ENCODE results near the gene PEF1.

PEF1 gene, protein sequence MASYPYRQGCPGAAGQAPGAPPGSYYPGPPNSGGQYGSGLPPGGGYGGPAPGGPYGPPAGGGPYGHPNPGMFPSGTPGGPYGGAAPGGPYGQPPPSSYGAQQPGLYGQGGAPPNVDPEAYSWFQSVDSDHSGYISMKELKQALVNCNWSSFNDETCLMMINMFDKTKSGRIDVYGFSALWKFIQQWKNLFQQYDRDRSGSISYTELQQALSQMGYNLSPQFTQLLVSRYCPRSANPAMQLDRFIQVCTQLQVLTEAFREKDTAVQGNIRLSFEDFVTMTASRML

DNA sequence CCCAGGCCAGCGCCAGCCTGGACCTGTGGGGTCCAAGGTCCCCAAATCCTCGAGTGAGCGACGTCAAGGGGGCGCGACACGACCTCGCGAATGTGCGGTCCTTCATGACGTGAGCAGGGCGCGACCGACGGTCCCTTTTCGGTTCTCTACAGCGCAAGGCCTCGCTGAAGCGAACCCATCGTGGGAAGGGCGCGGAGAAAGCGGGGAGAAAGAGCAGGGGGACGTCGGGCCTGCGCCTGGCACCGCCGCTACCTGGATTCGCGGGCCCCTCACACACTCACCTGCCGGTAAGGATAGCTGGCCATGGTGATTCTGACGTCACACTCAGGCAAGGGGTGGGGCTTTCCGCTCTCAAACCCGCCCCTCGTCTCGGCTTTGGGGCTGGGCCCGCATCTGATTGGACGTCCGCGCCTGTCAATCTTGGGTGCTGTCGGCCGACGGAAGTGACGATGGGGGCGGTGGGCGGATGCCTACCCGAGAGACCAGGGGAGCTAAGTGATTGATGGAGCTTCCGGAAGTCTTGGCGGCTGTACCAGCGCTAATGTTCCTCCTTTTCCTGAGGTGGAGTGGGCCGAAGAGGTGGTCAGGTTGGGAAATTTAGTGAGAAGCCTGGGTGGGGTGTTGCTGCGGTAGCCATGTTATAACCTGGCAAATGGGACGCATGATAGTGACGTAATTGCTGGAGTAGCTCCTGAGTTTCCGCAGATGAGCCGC is at the start of gene PEF1:
Gene PEF1, minus strand, starts transcription at position 317 of the 714 bp plus-strand sequence. Its CDS starts 12 bp downstream, at position 305.
- peak; percentile 99 for DNase-seq

DNA sequence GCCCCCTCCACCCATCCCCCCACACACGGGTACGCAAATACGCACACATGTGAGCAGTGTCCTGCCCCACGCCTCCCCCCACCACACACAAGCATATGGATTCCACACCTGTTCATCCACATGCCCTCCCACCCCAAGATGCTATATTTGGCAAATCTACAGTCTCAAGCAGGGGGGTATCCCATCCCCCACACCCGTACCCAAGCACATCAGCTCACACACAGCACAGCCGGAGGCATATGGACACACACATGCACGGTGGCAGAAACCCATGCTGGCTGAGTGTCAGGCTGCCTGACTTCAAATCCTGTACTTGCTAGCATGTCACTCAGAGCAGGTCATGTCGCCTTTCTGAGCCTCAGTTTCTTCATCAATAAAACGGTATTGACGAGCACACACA is 48.6 kb upstream of the PEF1 start:
- DNase-seq: no peak

DNA sequence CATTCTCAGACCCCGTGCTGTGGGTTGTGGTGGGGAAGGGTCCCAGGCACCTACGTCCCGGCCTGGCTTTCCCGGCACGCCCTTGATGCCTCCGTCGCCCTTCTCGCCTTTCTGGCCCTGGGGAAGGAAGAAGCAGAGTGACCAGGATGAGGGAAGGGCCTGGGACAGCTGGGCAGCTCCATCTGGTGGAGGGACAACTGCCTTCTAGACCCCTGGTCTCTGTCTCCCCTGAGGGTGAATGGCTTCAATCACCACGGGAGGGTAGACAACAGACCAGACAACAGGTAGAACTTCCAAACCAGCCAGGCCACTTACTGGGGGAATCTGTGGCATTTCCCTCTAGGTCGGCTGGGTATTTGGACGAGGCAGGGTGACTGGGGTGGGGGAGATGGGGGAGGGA is 47.3 kb upstream of the PEF1 start:
- DNase-seq: no peak

DNA sequence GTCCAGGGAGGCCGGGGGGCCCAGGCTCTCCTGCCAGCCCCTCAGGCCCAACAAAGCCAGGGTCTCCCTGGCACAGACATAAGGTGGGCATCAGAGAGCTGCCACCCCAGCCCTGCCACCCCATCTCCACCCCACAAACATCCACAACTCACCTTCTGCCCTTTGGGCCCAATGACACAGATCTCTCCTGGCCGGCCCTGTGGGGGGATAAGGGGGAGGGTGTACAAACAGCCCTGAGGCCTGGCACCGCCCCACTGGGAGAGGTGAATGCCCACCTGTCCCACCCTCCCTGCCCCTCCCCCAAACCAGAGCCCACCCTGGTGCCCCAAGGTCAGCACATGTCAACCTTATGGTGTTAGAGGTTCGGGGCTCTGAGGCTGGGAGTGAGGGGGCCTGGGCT is 46.8 kb upstream of the PEF1 start:
- no peak for DNase-seq

DNA sequence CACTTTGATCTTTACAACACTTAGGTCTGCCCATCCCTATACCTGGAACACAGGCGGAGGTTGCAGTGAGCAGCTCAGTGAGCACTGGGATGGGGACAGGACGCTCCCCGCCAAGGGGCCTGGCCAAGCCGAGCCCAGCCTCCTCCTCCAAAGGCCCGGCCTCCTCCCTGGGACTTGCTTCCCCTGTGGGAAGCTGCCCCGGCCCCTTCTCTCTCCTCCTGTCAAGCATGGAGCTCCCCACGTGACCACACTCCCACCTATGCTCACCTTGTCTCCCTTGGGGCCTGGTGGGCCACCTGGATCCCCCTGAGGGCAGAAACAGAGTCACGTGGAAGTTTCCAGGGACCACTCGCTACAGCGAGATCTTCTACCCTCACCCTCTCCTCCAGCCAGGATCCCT is 46.2 kb upstream of the PEF1 start:
- DNase-seq: no peak

DNA sequence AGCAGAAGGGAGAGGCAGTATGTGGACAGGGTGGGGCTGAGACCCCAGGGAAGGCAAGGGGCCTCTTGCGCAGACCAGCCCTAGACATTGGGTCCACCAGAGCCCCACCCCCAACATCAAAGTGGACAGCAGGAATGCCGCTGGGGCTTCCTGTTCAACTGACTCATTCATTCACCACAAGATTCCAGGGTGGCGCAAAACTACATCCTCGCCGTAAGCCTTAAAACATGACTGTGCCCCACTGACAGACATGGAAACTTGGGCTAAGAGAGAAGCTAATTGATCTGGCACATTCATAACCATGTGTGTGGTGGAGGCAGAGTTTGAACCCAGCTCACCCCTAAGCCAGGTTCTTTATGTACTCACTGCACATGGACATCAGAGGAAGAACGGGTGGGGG is 45.2 kb upstream of the PEF1 start:
- no peak for DNase-seq

DNA sequence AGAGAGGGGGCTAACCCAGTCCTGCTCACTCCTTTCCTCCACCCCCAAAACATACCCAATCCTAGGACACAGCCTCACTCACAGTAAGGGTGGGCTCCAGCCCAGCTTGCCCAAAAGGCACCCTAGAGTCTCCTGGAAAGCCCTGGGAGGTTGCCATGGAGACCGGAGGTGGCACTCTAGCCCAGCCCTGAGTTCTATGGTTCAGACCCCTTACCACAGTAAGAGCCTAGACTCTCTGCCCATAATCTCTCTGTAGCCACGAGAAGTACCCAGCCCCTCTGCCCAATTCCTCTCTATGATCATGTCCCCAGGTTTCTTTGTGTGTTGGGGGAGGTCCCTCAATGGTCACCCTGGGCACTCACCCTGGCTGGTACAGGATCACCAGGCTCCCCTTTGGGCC is 44.7 kb upstream of the PEF1 start:
- no peak for DNase-seq

DNA sequence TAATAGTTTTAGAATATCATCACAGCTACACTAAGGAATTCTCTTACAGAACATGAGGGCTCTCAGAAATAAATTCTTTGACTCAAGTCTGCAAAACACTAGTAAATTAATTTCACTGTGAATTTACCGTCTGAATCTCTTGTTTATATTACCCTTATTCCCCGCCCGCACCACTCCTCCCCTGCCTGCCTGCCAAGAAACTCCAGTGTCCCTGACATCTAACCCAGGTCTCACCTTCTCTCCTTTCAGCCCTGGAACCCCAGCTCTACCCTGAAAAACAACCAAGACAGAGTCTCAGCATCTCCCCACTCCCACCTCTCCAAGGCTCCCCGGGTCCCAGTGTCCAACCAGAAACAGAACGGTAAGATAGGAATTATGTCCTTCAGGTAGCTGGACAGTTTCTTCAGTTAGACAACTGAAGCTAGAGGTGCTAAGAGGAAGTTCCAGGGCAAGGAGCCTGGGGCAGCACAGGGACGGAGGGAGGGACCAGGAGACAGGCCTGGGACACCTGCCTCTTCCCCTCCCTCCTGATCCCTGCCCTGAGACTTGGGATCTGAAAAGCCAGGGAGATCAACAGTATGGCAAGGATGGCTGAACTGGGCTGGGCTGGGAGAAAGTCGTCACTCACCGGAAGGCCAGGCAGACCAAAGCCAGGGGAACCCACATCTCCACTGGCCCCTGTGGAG is 43.7 kb upstream of the PEF1 start:
- DNase-seq: no peak

DNA sequence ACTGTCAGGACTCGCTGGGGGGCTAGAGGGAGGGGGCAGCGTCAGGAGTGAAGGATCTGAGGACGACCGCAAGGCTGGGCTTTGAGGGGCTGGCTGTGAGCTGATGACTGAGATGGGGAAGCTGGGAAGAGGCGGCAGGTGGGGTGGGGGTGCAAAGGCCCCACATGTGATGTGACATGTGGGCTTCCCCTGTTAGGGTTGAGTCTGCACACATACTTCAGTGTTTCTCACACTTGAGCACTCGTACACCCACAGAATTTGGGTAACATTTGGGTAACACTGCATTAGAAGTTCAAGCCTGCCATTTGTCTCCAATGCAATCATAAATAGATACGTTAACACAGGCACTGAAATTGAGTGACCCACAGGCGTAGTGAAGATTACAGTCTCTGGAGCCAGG is 42.9 kb upstream of the PEF1 start:
- no peak for DNase-seq

DNA sequence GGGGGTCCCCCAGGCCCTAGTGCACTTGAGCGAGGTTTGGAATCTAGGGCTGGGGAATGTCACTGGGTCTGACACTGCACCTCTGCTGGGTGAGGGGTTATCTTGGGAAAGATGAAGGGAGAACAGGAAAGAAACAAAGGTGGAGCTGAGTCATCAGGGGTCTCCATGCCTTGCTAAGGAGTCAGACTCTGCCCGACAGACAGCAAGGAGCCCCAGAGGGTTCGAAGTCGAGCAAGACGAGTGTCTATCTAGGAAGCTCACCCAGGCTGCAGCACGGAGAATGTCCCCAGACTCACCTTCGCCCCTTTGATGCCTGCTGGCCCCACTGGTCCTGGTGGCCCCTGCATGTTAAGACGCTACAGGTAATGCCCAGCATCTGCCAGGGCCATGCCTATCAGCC is 41.1 kb upstream of the PEF1 start:
- DNase-seq: no peak

DNA sequence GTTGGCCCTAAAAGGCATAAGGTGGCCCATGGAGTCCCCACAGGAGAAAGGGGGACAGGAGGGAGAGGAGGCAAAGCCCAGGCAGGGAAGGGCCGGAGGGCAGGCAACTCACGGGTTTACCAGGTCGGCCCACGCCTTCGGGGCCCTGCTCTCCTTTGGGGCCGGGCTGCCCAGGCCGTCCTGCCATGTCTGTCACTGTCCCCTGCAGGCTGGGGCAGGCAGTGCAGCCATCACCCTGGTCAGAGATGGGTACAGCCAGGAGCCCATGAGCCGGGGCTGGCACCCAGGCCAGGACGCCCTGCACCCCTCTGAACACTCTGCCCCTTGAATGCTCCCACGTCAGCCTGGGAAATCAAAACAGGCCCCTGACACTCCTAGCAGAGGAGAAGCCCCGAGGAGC is 39.3 kb upstream of the PEF1 start:
- peak; percentile 45 for DNase-seq

DNA sequence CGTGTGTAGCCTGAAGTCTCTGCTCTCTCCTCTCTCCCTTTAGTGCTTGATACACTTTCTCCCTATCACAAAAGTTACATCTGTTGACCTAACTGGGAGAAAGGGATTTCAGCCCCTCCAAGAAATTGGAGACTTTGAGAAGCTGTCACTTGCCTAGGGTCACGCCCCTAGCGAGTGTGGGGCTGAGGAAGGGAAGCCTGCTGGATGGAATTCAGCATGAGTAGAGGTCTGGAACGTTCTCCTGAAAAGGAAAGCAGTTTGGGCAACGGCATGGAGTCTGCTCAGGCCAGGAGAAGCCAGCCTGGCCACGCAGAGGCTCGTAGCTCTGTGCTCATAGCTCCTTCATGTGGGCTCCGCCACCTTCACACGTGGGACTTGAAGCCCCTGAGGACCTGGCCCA is 36.7 kb upstream of the PEF1 start:
- DNase-seq: no peak

DNA sequence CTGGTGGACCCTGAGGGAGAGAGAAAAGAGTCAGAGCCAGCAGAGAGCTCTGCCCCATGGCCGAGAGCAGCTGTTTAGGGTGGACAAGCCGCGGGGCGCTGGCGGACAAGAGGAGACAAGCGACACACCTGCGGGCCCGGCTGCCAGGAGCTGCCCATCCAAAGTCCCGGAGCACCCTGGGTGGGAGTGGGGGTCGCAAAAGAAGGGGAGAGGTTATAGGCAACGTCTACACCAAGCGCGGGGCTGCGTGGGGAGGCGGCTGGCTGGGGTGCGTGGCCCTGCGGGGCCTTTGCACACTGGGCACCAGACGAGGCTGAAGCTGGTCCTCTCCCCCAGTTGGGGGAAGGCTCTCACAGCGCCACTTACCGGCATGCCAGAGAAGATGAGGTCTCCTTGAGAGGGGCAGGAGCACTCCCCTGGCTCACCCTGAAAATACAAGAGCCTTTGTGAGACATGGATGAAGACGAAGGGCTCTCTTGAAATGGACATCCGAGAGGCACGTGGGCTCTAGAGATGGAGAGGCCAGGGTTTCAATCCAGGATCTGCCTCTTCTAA is 35.1 kb upstream of the PEF1 start:
- DNase-seq: no peak

DNA sequence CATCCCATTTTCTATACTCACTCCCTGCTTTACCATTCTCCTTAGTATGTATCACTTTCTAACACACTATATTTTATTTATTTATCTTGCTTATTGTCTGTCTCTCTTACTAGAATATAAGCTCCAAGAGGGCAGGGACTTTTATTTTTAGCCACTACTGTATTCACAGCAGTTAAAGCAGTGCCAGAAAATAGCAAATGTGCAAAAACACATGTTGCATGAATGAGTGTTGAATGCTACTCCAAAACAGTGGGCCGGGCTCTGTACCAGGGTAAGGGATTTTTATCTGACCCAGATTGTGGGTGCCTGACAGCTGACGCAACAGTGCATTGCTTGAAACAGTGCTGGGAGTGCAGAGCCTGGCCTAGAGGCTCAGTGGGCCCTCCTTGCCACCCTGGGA is 34.4 kb upstream of the PEF1 start:
- DNase-seq: no peak

DNA sequence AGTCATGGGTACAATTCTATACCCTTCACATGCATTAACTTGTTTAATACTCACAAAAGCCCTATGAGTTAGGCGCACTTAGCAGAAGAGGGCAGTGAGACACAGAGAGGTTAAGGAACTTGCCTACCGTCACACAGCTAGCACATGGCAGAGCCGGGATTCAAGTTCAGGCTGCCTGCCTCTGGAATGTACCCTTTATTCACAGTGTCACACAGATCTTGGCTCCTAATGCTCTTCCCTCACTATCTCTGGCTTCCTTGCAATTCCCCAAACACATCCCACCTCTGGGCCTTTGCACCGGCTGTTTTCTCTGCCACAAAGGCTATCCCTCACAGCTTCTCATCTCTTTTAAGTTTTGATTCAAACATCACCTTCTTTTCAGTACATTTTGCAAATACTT is 34.0 kb upstream of the PEF1 start:
- DNase-seq: no peak

DNA sequence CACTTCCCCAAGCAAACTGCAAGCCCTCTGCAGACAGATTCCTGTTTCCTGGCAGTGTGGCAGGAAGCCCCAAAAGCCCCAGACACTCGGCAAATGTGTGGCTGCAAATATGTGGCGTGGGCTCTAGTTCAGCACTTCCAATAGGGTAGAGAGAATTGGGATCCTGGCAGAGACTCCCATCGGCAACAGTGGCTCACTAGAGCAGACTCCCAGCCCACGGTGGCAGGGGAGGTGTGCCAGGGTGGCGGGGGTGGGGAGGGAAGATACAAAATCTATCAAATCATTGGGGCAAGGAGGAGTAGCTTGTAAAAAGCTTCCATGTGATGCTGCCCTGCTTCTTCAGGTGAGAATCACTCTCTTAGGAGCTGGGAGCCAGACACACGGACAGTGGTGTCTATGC is 33.3 kb upstream of the PEF1 start:
- DNase-seq: no peak

DNA sequence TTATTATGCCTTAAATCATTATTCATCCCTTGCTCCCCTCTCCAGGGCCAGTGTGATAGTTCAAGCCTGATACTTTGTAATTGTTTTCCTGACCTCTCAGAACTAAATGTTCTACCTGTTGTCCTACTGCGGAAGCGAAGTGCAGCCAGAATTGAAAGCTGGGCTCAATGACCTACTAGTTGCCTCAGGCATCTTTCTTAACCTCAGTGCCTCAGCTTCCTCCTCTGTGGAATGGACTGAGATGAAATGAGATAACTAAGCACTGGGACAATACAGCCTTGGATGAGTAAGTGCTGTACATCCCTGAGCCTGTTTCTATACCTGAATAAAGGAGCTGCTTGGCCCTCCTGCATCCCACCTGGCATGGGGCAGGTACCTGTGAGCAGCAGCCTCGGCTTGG is 32.7 kb upstream of the PEF1 start:
- no peak for DNase-seq

DNA sequence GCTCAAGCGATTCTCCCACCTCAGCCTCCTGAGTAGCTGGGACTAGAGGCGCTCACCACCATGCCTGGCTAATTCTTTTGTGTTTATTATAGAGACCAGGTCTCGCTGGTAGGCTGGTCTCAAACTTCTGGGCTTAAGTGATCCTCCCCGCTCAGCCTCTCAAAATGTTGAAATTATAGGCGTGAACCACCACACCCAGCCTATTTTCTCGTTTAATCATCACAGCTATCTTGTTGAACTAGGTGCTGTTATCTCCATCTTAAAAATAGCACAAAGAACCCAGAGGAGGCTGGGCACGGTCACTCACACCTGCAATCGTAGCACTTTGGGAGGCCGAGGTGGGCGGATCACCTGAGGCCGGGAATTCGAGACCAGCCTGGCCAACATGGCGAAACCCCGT is 31.1 kb upstream of the PEF1 start:
- no peak for DNase-seq

DNA sequence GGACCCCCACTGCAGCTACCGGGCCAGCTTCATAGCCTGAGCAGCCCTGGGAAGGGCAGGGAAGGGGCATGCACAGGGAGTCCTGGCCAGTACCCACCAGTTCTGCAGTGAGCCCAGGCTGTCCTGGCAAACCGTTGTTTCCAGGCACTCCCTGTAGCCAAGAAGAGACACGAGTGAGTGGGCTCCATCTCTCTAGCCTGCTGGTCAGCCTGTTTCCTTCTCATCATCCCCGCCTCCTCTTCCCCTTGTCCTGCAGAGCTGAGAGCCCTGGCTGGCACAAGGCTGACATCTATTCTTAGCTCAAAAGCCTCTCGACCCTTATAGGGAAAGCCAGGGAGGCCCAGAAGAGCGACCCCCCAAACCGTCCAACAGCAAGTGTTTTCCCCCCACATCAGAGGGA is 30.5 kb upstream of the PEF1 start:
- no peak for DNase-seq

DNA sequence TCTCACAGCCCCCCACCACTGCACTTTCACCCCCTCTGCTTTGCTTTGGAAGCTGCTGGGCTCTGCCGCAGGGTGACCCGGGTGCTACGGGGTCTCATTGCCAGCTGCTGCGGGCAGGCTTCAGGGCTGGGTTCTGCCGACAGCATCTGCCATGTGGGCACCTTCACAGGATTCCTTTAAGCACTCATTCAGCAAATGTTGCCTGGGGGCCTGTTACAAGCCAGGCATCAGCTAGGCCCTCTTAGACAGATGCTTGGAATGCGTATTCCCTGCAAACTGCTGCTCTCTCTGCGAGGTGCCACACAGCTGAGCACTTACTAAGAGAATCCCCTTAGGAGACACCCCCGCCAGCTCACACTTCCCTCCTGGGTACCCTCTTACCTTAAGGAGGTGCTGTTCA is 29.9 kb upstream of the PEF1 start:
- no peak for DNase-seq

DNA sequence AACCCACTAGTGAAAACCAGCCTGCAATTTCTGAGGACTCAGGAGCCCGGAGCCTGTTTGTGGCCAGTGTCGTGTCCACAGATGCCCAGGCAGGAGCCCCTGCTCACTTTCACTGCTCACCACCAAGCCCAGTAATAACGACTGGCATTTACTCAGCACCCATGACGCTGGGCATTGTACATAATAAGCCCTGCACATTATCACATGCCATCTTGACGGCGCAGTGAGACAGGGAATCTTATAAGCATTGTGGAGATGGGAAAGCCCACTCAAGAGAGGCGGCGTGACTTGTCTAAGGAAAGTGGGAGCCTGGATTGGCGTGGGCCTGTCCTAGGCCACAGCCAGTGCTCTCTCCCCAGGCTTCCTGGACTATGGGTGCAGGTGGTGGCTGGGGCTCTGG is 28.8 kb upstream of the PEF1 start:
- no peak for DNase-seq

DNA sequence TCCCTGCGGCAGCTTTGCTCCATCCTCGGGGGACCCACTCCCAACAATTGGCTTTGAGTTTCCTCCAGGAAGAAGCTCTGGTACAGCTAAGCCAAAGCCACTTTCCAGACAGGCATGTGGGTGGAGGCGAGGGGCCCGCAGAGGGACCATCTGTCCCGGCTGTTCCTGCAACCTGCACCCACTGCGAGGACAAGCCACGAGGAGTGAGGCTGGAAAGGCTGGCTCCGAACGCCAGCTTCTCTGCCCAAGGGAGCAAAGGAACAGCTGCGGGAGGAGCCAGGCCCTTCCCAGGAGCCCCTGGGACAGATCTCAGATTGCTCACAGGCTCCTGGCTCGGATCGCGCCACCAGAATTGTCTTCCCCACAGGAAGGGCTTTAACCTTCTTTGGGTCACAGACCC is 28.3 kb upstream of the PEF1 start:
- DNase-seq: no peak

DNA sequence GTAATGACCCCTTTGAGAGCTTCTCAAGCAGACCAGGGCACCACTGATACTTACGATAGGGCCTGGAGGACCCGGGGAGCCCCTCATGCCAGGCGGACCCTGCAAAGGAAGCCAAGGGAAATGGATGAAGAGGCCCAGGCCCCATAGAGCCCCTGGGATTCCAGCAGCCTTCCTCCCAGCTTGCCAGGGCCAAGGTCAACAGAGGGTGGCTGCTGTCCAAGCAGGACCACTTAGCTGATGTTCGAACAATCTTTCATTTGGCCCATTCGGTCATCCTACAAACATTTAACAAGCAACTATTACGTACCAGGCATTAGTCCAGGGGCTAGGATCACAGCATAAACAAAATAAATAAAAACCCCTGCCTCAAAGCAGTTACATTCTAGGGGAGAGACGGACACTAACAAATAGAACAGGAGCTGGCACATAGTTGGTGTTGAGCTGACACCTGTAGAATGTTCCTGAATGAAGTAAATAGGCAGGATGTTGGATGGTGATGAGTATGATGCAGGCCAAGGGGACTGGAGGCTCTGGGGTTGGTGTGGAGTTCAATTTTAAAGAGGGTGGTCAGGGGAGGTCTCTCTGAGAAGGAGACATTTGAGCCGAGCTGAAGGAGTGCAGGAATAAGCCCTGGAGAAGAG is 27.0 kb upstream of the PEF1 start:
- no peak for DNase-seq

DNA sequence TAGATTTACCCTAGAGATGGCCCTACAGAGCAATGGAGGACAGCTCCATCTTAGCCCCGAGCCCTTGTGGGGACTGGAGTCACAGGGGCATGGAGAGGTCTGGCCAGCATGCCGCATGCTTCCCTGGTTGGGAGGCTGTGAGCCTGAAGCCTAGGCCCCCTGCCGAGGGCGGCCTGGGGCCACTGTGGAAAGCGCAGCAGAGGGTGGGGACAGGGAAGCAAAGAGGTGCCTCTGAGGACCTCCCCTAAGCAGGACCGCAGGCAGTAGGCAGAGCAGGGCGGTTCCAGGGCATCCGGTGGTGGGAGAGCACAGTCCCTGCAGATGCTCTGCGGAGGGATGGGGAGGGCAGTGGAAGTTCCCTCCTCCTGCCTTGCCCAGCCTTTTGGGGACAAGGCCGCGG is 26.5 kb upstream of the PEF1 start:
- no peak for DNase-seq
